Progenitor cell of endocrine pancreas (in vitro differentiated cells): ENCODE results near the gene WDR35. TPM values are rescaled to one million over a fixed set of nuclear protein-coding genes. Genes with fewer than 3 reads are reported as not detected.
A peak's percentile ranks its signal among the peaks of the same experiment; 100 is the strongest.

Experiments
- DNase-seq: peaks from one replicate; pipeline ENCODE4 v3.0.0; 2021; ENCODE audit warnings: low spot score; ENCODE audit not compliant: unreplicated experiment
- H3K27ac Mint-ChIP-seq: 2 replicates; pipeline ENCODE4 v1.8.0; 2021; ENCODE audit warnings: mild to moderate bottlenecking, moderate library complexity, mixed read lengths
- H3K27me3 Mint-ChIP-seq: 2 replicates; pipeline ENCODE4 v1.8.0; 2021; ENCODE audit warnings: mixed read lengths
- H3K36me3 Mint-ChIP-seq: 2 replicates; pipeline ENCODE4 v1.8.0; 2022; ENCODE audit warnings: mixed read lengths; ENCODE audit not compliant: insufficient read depth
- H3K4me1 Mint-ChIP-seq: 2 replicates; pipeline ENCODE4 v1.8.0; 2021; ENCODE audit warnings: low read depth, mixed read lengths
- H3K4me3 Mint-ChIP-seq: 2 replicates; pipeline ENCODE4 v1.8.0; 2021; ENCODE audit warnings: low read depth, mild to moderate bottlenecking, moderate library complexity, mixed read lengths
- H3K9me3 Mint-ChIP-seq: 2 replicates; pipeline ENCODE4 v1.8.0; 2021; ENCODE audit warnings: low read depth, mixed read lengths
- CTCF ChIP-seq: fragments of 200-600 bp; sonication (generic); IDR thresholded peaks from one replicate; pipeline ENCODE4 v1.5.0; 2021; ENCODE audit warnings: antibody characterized with exemption, mild to moderate bottlenecking; ENCODE audit not compliant: unreplicated experiment
- total RNA-seq: library from RNA; stranded (reverse); gene quantifications from 2 replicates; pipeline ENCODE4 v1.2.1, GENCODE V29; 2021

Gene WDR35
- total RNA-seq, 1 donor from 2014 or later = 16.5 TPM

GRCh38 chr2:19899985-19900930, 89.6 kb downstream of the WDR35 start:
- peak overlapping the region; percentile 99 for H3K4me3 Mint-ChIP-seq
- H3K27me3 Mint-ChIP-seq = no peaks in the 10 kb centered on the region
- no peak for DNase-seq

GRCh38 chr2:19898592-19899329, 91.1 kb downstream of the WDR35 start:
- Mint-ChIP-seq H3K9me3 (no peaks in the 10 kb centered on the region), H3K4me3 (peak overlapping the region; percentile 2), H3K4me1 (peaks cover 30% of the 10 kb centered on the region), H3K36me3 (no peaks in the 10 kb centered on the region), H3K27ac (no peak overlapping the region), H3K27me3 (no peaks in the 10 kb centered on the region)
- DNase-seq = no peak
- TF ChIP-seq CTCF = no peak

More at GRCh38 chr2:19899985-19900930, 89.6 kb downstream of the WDR35 start:
- Mint-ChIP-seq H3K27ac (peak overlapping the region; percentile 100), H3K4me1 (peaks cover 28% of the 10 kb centered on the region), H3K36me3 (no peaks in the 10 kb centered on the region), H3K9me3 (no peaks in the 10 kb centered on the region)
- no peak for TF ChIP-seq CTCF

GRCh38 chr2:19897623-19898245, 92.2 kb downstream of the WDR35 start:
- Mint-ChIP-seq H3K9me3 (no peaks in the 10 kb centered on the region), H3K27ac (no peak overlapping the region), H3K27me3 (no peaks in the 10 kb centered on the region), H3K36me3 (no peaks in the 10 kb centered on the region), H3K4me3 (no peak overlapping the region), H3K4me1 (peaks cover 30% of the 10 kb centered on the region)
- TF ChIP-seq CTCF = no peak
- no peak for DNase-seq

GRCh38 chr2:19895535-19895934, 94.4 kb downstream of the WDR35 start:
- Mint-ChIP-seq H3K4me3 (no peak overlapping the region), H3K27ac (no peak overlapping the region), H3K9me3 (no peaks in the 10 kb centered on the region), H3K27me3 (no peaks in the 10 kb centered on the region), H3K36me3 (peaks cover 2% of the 10 kb centered on the region), H3K4me1 (peaks cover 28% of the 10 kb centered on the region)
- TF ChIP-seq CTCF = no peak
- DNase-seq = no peak
